ENCODE data around the gene NEXN.

DNA sequence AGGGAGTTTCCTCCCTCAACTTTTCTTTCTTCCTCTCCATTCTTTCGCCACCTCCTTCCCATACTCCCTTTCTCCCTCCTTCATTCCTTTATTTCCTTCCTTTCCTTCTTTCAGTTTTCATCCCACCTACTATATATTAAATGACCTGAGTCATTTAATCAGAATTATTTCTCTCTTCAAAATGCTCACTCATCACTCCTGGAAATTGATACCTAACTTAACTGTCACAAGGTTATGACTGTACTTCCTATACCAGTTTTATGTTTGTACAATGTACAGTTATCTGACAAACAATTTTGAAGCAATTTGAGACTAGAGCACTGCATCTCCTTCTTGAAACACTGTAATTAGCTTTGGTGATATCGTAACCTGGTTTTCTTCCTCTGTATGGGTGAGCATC, 41.4 kb downstream of the NEXN start:
- no peak for TF ChIP-seq POLR2A (IDR thresholded peaks at IDR 0.05)
- TF ChIP-seq, protein P1, sequence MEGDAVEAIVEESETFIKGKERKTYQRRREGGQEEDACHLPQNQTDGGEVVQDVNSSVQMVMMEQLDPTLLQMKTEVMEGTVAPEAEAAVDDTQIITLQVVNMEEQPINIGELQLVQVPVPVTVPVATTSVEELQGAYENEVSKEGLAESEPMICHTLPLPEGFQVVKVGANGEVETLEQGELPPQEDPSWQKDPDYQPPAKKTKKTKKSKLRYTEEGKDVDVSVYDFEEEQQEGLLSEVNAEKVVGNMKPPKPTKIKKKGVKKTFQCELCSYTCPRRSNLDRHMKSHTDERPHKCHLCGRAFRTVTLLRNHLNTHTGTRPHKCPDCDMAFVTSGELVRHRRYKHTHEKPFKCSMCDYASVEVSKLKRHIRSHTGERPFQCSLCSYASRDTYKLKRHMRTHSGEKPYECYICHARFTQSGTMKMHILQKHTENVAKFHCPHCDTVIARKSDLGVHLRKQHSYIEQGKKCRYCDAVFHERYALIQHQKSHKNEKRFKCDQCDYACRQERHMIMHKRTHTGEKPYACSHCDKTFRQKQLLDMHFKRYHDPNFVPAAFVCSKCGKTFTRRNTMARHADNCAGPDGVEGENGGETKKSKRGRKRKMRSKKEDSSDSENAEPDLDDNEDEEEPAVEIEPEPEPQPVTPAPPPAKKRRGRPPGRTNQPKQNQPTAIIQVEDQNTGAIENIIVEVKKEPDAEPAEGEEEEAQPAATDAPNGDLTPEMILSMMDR (IDR thresholded peaks at IDR 0.05): no peak
